ENCODE data around the gene MRPL16. TPM values are rescaled to one million over a fixed set of nuclear protein-coding genes. Genes with fewer than 3 reads are reported as not detected.
"Not testable (repeated sequence)": the region's sequence is repeated elsewhere in the genome, so short reads cannot be mapped to it uniquely, and the experiment has no call there.

The MRPL16 gene
- 81.3 and 81.8 TPM in 2 replicates for total RNA-seq

- intact Hi-C loops (cut with micrococcal nuclease) = loop anchor here (1.0 to 5.0 kb wide), 7 partner anchors 43 to 703 kb away; partner anchors contain the start of genes FAM111B, OSBP, PATL1 and STX3
Measured at GRCh38 chr11:59810189-59810910, at the start of gene MRPL16. MRPL16 (minus strand) TSS chr11:59810778; CDS start chr11:59810658, 120 bp downstream.

- intact Hi-C loops (cut with micrococcal nuclease) = loop anchor here (5.0 kb wide), 2 partner anchors 47 to 102 kb away; partner anchors contain the start of genes MRPL16 and STX3
Measured at GRCh38 chr11:59859673-59860072, 49.1 kb upstream of the MRPL16 start.

DNA sequence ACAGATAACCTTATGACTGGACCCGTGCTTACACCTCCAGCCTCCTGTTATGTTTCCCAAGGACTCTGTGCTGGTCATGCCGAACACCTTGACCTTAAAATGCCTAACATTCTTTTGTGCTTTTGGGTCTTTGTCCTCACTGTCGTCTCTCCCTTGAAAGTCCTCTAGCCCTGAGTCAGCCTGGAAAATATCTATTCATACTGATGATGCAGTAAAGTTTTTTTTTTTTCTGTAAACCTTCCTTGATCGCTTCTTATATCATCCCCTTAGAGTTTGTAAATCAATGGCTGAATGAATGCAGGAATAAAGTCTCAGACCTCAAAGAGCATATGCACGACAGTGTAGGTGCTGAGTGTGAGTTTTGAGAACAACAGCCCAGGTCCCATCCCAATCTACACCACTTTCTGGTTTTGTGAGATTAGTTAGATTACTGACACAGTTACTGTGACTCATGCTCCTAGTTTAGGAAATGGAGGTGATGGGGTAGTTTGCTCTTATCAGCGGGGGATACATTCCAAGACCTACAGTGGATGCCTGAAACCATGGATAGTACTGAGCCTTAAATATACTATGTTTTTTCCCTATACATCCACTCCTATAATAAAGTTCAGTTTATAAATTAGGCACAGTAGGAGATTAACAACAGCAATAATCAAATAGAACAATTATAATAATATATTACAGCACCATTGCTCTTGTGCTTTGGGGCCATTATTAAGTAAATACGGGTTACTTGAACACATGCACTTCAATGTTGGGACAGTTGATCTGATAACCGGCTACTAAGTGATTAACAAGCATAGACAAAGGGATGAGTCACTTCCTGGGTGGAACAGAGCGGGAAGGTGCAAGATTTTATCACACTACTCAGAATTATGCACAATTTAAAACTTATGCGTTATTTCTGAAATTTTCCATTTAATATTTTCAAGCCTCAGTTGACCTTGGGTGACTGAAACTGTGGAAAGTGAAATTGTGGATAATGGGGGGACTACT, 47.2 kb upstream of the MRPL16 start:
- intact Hi-C loops (cut with micrococcal nuclease) = loop anchor here (5.0 kb wide), 2 partner anchors 45 to 100 kb away; partner anchors contain the start of genes MRPL16 and STX3

- intact Hi-C loops (cut with micrococcal nuclease) = loop anchor here (5.0 kb wide), 2 partner anchors 43 to 98 kb away; partner anchors contain the start of genes MRPL16 and STX3
Measured at GRCh38 chr11:59854871-59855270, 44.3 kb upstream of the MRPL16 start.

- intact Hi-C loops (cut with micrococcal nuclease) = not testable (repeated sequence)
Measured at GRCh38 chr11:59851416-59851815, 40.8 kb upstream of the MRPL16 start.

DNA sequence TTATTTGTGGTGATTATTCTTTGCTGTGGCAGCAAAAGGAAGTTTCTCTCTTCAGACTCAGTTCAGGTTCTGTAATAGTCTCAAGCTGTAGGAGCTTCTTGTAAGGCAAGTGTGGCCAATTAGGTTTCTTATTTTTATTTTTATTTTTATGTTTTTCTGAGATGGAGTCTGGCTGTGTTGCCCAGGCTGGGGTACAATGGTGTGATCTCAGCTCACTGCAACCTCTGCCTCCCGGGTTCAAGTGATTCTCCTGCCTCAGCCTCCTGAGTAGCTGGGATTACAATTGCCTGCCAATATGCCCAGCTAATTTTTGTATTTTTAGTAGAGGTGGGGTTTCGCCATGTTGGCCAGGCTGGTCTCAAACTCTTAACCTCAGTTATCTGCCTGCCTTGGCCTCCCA, 39.0 kb upstream of the MRPL16 start:
- intact Hi-C loops (cut with micrococcal nuclease) = not testable (repeated sequence)

- intact Hi-C loops (cut with micrococcal nuclease) = no loop called here
Measured at GRCh38 chr11:59849129-59849528, 38.6 kb upstream of the MRPL16 start.

DNA sequence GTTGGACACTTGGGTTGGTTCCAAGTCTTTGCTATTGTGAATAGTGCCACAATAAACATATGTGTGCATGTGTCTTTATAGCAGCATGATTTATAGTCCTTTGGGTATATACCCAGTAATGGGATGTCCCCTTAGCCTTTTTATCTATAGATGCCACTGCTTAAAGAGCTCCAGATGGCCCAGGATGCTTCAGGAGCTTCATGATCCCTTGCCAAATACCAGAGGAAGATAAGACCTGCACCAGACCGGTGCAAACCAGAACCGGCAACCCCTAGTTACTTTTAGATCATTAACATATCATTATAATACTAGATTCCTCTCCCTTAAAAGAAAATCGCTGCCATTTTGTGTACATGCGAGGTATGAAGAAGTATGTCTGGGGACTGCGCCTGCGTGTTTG, 37.9 kb upstream of the MRPL16 start:
- intact Hi-C loops (cut with micrococcal nuclease) = not testable (repeated sequence)

DNA sequence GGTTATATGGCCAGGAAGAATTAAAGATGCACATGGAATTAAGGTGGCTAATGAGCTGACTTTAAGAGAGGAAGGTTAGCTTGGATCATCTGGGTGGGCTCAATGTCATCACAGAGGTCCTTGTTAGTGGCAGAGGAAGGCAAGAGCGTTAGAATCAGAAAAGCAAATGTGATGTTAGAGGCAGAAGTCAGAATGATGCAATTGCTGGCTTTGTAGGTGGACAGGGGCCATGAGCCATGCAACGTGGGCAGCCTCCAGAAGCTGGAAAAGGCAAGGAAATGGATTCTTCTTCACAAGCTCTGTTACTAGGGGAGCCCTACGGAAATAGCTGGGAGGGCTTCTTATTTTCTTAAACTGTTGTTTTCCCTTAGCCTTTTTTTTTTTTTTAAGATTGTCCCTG, 37.0 kb upstream of the MRPL16 start:
- intact Hi-C loops (cut with micrococcal nuclease) = no loop called here

- intact Hi-C loops (cut with micrococcal nuclease) = no loop called here
Measured at GRCh38 chr11:59846556-59846955, 36.0 kb upstream of the MRPL16 start.

DNA sequence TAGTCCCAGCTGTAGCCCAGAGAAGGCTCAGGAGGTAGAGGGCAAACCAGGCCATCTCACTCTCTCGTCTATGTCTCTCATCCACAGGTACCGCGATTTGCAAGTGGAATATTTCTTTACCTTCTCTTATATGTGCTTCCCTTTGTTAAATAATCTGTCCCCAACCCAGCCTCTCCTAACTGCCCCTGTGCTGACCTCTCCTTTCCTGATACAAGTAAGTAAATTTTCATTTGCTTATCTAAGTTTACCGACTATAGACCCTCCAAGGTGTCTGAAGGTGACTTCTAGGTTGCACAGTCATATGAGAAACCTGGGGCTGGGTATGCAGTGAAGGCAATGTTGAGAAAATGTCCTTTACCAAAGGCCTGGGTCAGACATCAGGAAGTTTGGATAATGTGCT, 34.8 kb upstream of the MRPL16 start, which contains the start of gene CBLIF:
CBLIF (minus strand) TSS at position 101 of the 400 bp plus-strand sequence; CDS start at position 55, 46 bp downstream.
- intact Hi-C loops (cut with micrococcal nuclease) = no loop called here

- intact Hi-C loops (cut with micrococcal nuclease) = no loop called here
Measured at GRCh38 chr11:59842316-59842715, 31.7 kb upstream of the MRPL16 start.

GRCh38 chr11:59841514-59841913, 30.9 kb upstream of the MRPL16 start:
- intact Hi-C loops (cut with micrococcal nuclease) = no loop called here

GRCh38 chr11:59839615-59840014, 29.0 kb upstream of the MRPL16 start:
- intact Hi-C loops (cut with micrococcal nuclease) = no loop called here

- intact Hi-C loops (cut with micrococcal nuclease) = no loop called here
Measured at GRCh38 chr11:59833602-59834001, 23.0 kb upstream of the MRPL16 start.

GRCh38 chr11:59829358-59829757, 18.8 kb upstream of the MRPL16 start:
- intact Hi-C loops (cut with micrococcal nuclease) = no loop called here

- intact Hi-C loops (cut with micrococcal nuclease) = loop anchor here (1.0 kb wide), 3 partner anchors 96 to 370 kb away; no protein-coding TSS in a partner anchor
Measured at GRCh38 chr11:59822989-59823566, 12.5 kb upstream of the MRPL16 start.

GRCh38 chr11:59818572-59818971, 8.0 kb upstream of the MRPL16 start:
- intact Hi-C loops (cut with micrococcal nuclease) = no loop called here

DNA sequence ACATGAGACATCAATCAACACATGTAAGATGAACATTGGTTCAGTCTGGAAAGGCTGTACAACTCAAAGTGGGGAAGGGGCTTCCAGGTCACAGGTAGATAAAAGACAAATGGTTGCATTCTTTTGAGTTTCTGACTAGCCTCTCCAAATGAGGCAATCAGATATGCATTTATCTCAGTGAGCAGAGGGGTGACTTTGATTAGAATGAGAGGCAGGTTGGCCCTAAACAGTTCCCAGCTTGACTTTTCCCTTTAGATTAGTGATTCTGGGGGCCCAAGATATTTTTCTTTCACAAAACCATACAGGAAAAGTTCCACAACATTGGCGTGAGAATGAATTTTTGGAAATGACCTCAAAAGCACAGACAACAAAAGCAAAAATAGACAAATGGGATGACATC, 5.9 kb upstream of the MRPL16 start:
- intact Hi-C loops (cut with micrococcal nuclease) = not testable (repeated sequence)

DNA sequence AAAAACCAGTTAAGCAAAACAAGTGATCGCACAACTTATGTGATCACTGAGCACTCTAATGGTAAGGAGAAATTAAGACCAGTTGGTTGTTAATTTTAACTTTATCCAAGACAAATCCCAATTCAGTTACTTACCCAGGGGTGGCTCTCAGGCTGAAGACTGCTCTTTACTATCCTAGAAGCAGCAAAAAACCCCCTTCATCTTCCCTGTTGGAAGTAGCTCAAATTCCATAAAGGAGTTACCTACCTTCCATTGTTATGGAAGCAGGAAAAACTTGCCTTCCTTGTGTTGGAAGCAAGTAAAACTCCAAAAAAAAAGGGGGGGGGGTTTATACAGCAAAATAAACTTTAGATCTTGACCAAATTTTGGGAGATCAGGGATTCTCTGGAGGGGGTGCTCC, 5.2 kb upstream of the MRPL16 start:
- intact Hi-C loops (cut with micrococcal nuclease) = no loop called here

DNA sequence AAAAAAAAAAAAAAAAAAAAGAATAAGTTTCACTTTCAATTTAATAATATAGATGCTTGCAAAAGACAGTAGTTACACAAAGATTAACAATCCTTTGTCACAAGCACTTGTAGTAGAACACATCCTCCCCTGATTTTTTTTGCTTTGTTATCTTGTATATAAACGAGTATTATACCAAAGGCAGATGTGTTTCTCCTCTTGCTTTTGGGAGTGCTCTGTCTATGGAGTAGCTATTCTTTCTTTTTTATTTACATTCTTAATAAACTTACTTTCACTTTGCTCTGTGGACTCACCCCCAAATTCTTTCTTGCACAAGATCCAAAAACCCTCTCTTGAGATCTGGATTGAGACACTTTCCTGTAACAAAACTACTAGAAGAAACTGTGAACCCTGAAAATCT, 3.4 kb upstream of the MRPL16 start:
- intact Hi-C loops (cut with micrococcal nuclease) = loop anchor here (5.0 kb wide), 2 partner anchors 43 to 707 kb away; partner anchors contain the start of gene FAM111B

Data from T-helper 2 cell treated with Interferon-gamma antibody and Interleukin-4, amounts not matched to agents 100 ng/mL and 5 ng/mL, for 36 hours (primary cell).